Neural cell (in vitro differentiated cells): Measurements from ENCODE around the gene PRELID2.

ENCODE experiments used
- EP300 ChIP-seq: fragments of 450-650 bp; conservative IDR thresholded peaks from 2 replicates; pipeline ENCODE4 v1.6.1; 2014; ENCODE audit warnings: antibody characterized with exemption, mild to moderate bottlenecking, moderate library complexity; ENCODE audit not compliant: poor library complexity, severe bottlenecking
- EZH2 ChIP-seq: fragments of 200-600, 300-800 bp; shearing (Covaris generic), sonication (generic); IDR thresholded peaks from 2 replicates; pipeline ENCODE4 v1.6.1; 2014; ENCODE audit warnings: antibody characterized with exemption, low read length, borderline replicate concordance, mild to moderate bottlenecking; ENCODE audit not compliant: insufficient read depth, poor library complexity, severe bottlenecking
- MXI1 ChIP-seq: fragments of 450-650 bp; conservative IDR thresholded peaks from 2 replicates; pipeline ENCODE4 v1.6.1; 2014; ENCODE audit warnings: antibody characterized with exemption, mild to moderate bottlenecking; ENCODE audit not compliant: poor library complexity, severe bottlenecking
- POLR2AphosphoS5 ChIP-seq: IDR thresholded peaks from 2 replicates; pipeline ENCODE4 v1.6.1; 2012
- RAD21 ChIP-seq: fragments of 450-650 bp; conservative IDR thresholded peaks from 2 replicates; pipeline ENCODE4 v1.6.1; 2014; ENCODE audit warnings: antibody characterized with exemption, mild to moderate bottlenecking, moderate library complexity
- SMC3 ChIP-seq: fragments of 450-650 bp; conservative IDR thresholded peaks from 2 replicates; pipeline ENCODE4 v1.6.1; 2014; ENCODE audit warnings: antibody characterized with exemption, mild to moderate bottlenecking, moderate library complexity; ENCODE audit not compliant: poor library complexity
- TAF1 ChIP-seq: IDR thresholded peaks from 2 replicates; pipeline ENCODE4 v1.6.1; 2012; ENCODE audit warnings: low read depth
- TF ChIP-seq, protein P1 (sequence below): fragments of 450-650 bp; IDR thresholded peaks from 2 replicates; pipeline ENCODE4 v1.5.1; 2014; ENCODE audit warnings: antibody characterized with exemption, mild to moderate bottlenecking, moderate library complexity; ENCODE audit not compliant: poor library complexity, severe bottlenecking
- TF ChIP-seq, protein P2 (sequence below): IDR thresholded peaks from 2 replicates; pipeline ENCODE4 v1.6.1; 2012; ENCODE audit warnings: borderline replicate concordance

DNA sequence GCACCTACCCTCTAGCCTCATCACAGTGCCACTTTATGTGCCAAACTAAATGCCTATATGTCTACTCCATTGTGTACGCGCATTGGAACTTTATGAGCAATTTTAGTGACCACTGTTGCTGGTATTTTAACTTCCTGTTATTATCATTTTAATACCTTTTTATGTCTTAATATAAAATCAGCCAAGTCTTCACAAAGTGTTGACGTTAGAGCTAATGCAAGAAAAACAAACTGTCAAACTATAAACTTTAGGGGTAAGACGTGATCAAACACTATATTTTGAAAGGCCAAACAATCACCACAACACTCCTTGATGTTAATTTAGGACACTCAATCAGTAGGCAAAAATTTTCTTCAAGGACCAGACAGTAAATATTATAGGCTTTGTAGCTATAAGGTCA, 73.9 kb downstream of the PRELID2 start:
- TF ChIP-seq, protein P1, sequence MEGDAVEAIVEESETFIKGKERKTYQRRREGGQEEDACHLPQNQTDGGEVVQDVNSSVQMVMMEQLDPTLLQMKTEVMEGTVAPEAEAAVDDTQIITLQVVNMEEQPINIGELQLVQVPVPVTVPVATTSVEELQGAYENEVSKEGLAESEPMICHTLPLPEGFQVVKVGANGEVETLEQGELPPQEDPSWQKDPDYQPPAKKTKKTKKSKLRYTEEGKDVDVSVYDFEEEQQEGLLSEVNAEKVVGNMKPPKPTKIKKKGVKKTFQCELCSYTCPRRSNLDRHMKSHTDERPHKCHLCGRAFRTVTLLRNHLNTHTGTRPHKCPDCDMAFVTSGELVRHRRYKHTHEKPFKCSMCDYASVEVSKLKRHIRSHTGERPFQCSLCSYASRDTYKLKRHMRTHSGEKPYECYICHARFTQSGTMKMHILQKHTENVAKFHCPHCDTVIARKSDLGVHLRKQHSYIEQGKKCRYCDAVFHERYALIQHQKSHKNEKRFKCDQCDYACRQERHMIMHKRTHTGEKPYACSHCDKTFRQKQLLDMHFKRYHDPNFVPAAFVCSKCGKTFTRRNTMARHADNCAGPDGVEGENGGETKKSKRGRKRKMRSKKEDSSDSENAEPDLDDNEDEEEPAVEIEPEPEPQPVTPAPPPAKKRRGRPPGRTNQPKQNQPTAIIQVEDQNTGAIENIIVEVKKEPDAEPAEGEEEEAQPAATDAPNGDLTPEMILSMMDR: no peak
- TF ChIP-seq POLR2AphosphoS5 (no peak), SMC3 (no peak), EZH2 (no peak), TAF1 (no peak), EP300 (no peak), MXI1 (no peak), RAD21 (no peak)
- TF ChIP-seq, protein P2, sequence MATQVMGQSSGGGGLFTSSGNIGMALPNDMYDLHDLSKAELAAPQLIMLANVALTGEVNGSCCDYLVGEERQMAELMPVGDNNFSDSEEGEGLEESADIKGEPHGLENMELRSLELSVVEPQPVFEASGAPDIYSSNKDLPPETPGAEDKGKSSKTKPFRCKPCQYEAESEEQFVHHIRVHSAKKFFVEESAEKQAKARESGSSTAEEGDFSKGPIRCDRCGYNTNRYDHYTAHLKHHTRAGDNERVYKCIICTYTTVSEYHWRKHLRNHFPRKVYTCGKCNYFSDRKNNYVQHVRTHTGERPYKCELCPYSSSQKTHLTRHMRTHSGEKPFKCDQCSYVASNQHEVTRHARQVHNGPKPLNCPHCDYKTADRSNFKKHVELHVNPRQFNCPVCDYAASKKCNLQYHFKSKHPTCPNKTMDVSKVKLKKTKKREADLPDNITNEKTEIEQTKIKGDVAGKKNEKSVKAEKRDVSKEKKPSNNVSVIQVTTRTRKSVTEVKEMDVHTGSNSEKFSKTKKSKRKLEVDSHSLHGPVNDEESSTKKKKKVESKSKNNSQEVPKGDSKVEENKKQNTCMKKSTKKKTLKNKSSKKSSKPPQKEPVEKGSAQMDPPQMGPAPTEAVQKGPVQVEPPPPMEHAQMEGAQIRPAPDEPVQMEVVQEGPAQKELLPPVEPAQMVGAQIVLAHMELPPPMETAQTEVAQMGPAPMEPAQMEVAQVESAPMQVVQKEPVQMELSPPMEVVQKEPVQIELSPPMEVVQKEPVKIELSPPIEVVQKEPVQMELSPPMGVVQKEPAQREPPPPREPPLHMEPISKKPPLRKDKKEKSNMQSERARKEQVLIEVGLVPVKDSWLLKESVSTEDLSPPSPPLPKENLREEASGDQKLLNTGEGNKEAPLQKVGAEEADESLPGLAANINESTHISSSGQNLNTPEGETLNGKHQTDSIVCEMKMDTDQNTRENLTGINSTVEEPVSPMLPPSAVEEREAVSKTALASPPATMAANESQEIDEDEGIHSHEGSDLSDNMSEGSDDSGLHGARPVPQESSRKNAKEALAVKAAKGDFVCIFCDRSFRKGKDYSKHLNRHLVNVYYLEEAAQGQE: no peak
